GM21576 (cell line): ENCODE measurements around the gene STAG3.
"Not testable (repeated sequence)": the region's sequence is repeated elsewhere in the genome, so short reads cannot be mapped to it uniquely, and the experiment has no call there.

ENCODE experiments used
- ATAC-seq: cut with Tn5 transposase; IDR thresholded peaks from one replicate; pipeline ENCODE4 v1.9.1; 2021; ENCODE audit warnings: mild to moderate bottlenecking, moderate library complexity; ENCODE audit not compliant: unreplicated experiment

STAG3 gene

GRCh38 chr7:100209493-100209892, 31.8 kb downstream of the STAG3 start:
- ATAC-seq: no peak

DNA sequence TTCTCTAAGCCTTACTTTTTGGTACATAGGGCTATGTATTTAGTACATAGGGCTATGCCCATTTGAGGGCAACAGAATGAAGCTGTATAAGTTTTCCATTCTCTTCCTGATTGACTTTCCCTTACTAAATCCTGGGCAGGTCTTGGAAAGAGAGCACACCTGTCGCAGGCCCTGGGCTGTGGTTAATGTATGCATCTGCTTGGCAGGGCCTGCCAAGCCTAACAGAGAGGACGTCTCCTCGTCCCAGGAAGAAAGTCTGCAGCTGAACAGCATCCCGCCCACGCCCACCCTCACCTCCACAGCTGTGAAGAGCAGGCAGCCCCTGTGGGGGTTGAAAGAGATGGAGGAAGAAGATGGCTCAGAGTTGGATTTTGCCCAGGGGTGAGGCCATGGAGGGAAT, 33.1 kb downstream of the STAG3 start:
- ATAC-seq: no peak

DNA sequence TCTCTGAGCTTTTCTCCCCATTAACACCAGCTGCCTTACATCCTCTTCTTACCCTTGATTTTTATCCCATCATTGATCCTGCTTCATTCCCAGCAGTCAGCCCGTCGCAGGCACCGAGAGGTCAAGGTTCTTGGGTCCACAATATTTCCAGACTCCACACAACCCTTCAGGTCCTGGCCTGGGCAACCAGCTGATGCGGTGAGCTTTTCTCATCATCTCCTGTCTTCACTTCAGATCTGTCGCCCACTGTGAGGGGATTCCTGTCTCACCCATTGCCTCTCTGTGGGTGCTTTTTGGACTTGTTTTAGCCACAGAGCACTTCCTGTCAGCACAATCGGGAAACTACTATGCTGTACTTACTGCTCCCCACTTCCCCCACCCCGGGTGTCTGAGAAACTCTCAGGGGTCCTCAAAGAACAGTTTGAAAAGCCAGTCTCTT, 33.6 kb downstream of the STAG3 start:
- no peak for ATAC-seq

- no peak for ATAC-seq
Observed at GRCh38 chr7:100212631-100213286, 35.0 kb downstream of the STAG3 start.

DNA sequence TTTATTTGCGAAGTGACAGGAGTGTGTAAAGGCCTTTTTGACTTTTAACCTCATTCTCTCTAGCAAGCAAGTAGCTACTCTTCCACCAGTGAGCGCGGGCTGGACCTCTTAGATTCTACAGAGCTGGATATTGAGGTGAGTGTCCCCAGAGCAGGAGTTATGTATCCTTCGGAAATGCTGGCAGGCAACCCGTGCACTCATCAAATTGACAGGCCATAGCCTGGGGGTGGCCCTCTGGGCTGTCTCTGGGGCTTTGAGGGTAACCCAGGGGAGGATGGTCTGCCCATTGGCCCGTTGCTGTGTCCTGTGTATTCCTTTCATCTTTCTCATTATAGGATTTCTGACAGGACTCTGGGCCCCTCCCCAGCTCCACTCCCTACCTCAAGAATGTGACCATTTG, 36.0 kb downstream of the STAG3 start:
- no peak for ATAC-seq

- not testable (repeated sequence) for ATAC-seq
Observed at GRCh38 chr7:100214356-100214755, 36.6 kb downstream of the STAG3 start.

DNA sequence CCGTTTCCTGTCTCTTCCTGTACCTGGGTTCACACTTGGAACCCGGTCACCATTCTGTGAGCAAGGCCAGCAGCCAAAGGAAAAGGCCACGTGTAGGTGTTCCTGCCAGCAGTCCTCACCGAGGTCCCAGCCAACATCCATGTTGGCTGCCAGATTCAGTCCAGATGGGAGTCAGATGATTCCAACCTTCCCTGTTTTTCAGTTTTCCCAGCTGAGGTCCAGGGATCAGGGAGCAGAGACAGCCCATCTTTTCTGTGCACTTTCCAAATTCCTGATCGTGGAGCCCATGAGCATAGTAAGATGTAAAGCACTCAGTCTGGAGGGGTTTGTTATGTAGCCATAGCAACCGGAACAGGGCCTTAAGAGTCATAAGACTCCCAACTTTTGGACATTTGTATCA, 38.2 kb downstream of the STAG3 start:
- no peak for ATAC-seq

DNA sequence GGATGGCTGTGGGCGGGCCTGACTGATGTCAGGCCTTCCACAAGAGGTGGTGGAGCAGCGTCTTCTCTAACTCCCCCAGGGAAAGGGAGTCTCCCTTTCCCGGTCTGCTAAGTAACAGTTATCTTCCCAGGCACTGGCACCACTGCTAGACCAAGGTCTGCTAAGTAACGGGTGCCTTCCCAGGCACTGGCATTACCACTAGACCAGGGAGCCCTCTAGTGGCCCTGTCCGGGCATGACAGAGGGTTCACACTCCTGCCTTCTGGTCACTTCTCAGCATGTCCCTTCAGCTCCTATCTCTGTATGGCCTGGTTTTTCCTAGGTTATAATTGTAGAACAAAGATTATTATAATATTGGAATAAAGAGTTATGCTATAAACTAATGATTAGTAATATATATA, 40.2 kb downstream of the STAG3 start:
- peak; percentile 1 for ATAC-seq

DNA sequence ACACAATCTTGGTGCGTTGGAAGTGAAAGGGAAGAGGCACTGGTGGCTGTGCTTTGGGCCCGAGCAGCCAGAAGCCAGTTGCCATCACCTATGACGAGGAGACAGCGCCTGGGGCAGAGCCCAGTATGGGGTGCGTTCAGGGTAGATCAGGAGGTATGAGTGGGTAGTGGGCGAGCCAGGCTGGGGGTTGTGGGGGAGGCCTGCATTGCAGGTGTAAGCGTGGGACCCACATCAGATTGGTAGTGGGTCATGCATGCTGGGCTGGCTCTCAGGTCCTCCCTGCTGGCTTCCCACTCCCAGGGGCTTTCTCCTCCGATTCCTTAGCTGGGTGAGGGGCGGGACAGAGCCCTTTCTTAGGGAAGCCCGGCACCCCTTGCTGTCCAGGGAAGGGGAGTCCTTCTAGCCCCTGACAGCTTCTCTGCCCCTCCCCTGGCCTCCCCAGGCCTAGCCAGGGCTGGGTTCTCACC, 41.6 kb downstream of the STAG3 start:
- ATAC-seq: no peak

GRCh38 chr7:100219801-100220585, 42.3 kb downstream of the STAG3 start, which contains the start of gene PVRIG:
PVRIG (plus strand) TSS chr7:100219949; CDS start chr7:100219971, 22 bp downstream.
- ATAC-seq: not testable (repeated sequence)

DNA sequence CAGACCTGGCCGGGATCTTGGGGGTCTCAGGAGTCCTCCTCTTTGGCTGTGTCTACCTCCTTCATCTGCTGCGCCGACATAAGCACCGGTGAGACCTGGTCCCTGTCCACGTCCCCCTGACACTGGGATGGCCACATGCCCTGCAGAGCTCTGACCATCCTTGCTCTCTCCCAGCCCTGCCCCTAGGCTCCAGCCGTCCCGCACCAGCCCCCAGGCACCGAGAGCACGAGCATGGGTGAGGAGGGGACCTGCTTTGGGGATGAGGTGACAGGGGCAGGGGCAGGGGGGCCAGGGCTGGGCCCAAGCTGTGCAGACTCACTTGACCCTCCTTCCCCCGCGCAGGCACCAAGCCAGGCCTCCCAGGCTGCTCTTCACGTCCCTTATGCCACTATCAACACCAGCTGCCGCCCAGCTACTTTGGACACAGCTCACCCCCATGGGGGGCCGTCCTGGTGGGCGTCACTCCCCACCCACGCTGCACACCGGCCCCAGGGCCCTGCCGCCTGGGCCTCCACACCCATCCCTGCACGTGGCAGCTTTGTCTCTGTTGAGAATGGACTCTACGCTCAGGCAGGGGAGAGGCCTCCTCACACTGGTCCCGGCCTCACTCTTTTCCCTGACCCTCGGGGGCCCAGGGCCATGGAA, 43.0 kb downstream of the STAG3 start:
- ATAC-seq: peak; percentile 7

- ATAC-seq: peak; percentile 55
Observed at GRCh38 chr7:100221231-100221718, 43.6 kb downstream of the STAG3 start.

GRCh38 chr7:100221767-100222444, 44.2 kb downstream of the STAG3 start:
- no peak for ATAC-seq

DNA sequence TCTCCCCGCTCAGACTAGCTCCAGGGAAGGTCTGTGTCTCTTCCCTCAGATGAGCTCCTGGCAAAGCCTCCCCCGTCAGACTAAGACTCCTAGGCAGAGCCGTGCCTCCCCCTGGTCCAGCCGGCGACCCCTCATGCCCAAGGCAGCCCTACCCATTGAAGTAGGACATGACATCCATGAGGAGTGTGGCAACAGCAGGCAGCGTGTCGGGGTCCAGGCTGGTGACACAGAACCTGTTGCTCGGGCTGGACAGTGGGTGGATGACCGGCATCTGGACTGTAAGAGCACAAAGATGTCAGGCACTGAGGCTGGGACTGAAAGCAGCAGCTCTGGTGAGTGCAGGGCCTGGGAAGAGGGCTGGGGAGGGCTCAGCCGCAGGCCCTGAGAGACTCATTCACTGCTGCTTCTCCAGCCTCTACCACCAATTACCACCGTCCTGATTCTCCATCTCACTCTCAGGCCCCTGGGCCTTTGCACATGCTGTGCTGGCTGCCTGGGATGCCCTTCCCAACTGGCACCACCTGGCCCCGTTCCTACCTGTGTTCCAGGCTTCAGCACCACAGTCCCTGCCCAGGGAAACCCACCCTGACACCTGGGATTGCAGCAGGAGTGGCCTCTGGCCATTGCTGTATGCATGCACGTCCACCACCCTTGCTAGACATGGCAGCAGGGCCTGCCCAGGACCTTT, 44.9 kb downstream of the STAG3 start:
- ATAC-seq: no peak

DNA sequence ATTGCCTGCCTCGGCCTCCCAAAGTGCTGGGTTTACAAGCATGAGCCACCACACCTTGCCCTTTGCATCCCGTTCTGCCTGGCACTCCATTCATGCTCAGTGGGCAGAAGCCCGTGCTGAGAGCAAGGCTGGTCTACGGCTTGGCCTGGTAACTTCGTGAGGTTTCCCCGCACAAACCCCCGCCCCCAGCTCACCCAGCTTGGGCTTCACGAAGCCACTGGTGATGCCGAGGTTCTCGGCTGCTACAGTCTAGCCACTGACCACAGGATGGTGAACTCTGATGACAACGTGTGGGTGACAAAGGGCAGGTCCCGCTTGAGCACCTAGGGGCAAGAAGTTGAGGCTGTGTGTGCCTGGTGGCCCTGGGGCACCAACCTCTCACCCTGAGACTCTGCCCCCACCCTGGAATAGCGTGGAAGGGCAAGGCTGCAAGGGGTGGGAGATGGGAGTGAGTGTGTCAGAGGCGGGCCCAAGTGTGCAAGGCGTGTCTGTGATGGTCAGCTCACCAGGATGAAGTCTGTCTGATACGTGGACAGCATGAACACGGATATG, 45.7 kb downstream of the STAG3 start:
- not testable (repeated sequence) for ATAC-seq

DNA sequence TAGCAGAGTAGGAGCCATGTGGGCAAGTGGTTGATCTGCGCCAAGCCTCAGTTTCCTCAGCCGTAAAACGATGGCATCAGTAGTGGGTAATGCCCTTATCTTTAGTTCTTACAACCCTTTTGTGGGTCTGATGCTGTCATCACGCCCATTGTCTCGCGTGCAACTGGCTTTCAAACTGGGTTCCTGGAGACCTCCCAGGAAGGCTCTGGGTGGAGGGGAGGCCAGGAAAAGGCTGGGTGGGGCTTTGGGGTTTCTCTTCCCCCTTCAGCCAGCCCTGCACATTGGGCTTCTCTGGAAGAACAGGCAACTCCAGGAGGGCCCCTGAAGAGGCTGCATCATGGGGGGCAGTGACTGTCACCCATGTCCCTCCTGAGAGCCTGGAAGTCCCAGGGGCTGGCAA, 47.2 kb downstream of the STAG3 start:
- not testable (repeated sequence) for ATAC-seq

- not testable (repeated sequence) for ATAC-seq
Observed at GRCh38 chr7:100234660-100235317, 57.1 kb downstream of the STAG3 start.

DNA sequence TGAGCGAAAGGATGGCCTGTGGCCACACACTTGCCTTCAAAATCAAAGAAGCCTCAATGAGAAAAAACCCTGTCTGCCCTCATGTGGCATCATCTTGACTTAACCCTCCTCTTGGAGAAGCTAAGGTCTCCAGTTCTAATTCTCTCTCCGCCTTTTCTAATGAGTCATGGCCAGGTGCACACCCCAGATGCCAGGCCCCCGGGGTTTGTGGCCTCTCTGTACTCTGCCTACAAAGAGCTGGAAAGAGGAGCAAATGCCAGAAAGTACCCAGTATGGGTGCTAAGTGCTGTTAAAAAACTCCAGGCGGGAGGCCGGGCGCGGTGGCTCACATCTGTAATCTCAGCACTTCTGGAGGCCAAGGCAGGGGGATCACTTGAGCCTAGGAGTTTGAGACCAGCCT, 62.3 kb downstream of the STAG3 start:
- ATAC-seq: not testable (repeated sequence)

DNA sequence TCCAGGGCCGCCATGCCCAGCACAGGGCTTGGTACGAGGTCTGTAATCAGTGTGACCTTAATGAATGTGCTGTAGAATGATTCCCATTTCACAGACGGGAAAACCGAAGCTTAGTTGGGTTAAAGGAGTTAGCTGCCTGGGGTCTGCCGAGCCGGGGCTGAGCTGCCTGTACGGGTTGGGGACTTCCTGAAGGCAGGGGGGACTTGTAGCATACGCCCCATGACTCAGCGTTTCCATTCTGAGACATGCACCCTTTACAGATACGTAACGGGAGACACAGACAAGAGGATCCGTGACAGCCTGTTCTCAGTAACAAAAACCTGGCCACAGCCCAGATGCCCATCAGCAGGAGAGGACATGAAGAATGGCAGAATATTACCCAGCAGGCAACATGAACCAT, 65.7 kb downstream of the STAG3 start:
- not testable (repeated sequence) for ATAC-seq
